GM18508 (cell line): ENCODE data around the gene DOK4.
"Not testable (repeated sequence)": the region's sequence is repeated elsewhere in the genome, so short reads cannot be mapped to it uniquely, and the experiment has no call there.

Experiments
- ATAC-seq: cut with Tn5 transposase; IDR thresholded peaks from one replicate; pipeline ENCODE4 v1.9.1; 2021; ENCODE audit warnings: moderate number of reproducible peaks; ENCODE audit not compliant: insufficient read depth, unreplicated experiment

Gene DOK4

DNA sequence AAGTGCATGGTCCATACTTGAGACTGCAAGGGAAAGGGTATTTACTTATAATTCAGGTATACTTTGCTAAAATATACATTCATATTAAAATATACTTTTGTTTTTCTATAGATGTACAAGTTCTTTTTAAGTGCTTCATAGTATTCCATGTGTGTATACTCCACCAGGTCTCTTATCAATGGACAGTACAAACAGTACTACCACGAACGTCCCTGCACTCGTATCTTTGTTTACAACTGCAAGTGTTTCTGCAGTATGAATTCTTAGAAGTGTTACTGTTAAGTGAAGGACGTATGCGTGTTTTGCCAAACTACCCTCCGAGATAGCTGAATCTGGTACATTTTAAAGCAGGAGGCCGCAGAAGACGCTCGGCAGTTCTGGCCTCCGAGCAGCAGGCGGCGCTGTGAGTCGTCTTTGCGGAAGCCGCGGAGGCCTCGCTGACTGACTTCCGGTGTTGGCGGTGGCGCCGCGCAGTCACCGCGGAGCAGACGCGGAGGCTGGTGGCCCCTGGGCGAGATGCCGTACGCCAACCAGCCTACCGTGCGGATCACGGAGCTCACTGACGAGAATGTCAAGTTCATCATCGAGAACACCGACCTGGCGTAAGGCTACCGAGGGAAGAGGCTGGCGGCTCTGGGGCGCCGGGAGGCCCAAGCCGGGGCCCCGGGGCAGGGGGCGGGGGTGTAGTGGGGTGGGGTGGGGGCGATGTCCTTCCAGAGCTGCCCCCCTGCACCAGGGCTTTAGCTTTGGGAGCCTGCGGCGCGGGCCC, 23.9 kb downstream of the DOK4 start, which contains the start of gene POLR2C:
POLR2C (plus strand) TSS at position 471 of the 769 bp plus-strand sequence; CDS start at position 517, 46 bp downstream.
- ATAC-seq: peak; percentile 50

DNA sequence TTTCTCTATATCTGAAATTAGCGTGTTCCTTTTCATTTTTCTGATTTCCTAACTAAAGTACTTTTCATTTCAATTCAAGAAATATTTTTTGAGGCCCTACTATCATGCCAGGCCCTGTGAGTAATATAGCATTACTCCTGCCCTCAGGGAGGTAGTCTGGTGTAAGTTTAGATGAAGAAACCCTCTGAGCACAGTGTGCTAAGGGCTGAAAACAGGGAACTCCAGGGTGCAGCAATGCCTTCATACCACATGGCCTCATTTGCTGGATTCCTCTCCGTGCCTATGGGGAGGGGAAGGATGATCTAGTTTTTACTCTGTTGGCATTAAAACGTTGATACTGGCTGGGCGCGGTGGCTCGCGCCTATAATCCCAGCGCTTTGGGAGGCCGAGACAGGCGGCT, 34.3 kb downstream of the DOK4 start:
- no peak for ATAC-seq

DNA sequence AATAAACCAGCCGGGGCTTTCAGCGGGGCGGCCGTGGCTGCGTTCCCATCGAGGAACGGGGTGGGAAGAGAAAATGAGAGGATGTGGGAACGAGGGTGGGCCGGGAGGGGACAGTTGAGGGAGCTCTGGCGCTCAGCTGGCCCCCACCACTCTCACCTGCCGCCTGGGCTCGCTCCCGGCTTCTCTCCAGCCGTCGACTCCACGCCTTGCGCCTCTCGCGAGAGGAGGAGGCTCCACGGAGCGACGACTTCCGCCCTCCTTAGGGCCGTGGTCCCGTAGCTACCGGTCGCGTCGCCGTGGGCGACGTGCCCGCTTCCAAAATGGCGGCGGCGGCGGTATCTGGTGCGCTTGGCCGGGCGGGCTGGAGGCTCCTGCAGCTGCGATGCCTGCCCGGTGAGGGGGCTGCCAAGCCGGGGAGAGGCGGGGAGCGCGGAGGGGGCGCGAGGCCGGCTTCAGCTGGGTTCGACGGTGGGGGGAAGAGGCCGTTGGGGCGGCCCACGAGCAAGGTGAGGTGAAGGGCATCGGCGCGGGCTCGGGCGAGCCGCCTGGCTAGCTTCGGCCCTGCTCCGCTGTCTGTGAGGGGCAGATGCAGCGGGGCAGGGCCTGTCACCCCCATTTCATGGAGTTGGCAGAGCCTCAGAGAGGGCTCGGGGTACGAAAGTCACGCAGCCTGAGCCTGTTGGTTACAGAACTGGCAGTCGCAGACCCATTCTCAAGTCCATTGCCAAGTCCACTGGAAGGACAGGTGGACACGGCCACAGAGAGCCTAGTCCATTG, 38.9 kb downstream of the DOK4 start, which contains the start of the genes CIAPIN1 and COQ9:
CIAPIN1 (minus strand) TSS at position 200 of the 777 bp plus-strand sequence. CDS start 6,457 bp downstream, outside the sequence.
COQ9 (plus strand) TSS at position 294 of the 777 bp plus-strand sequence; CDS start at position 321, 27 bp downstream.
- ATAC-seq: peak; percentile 60

DNA sequence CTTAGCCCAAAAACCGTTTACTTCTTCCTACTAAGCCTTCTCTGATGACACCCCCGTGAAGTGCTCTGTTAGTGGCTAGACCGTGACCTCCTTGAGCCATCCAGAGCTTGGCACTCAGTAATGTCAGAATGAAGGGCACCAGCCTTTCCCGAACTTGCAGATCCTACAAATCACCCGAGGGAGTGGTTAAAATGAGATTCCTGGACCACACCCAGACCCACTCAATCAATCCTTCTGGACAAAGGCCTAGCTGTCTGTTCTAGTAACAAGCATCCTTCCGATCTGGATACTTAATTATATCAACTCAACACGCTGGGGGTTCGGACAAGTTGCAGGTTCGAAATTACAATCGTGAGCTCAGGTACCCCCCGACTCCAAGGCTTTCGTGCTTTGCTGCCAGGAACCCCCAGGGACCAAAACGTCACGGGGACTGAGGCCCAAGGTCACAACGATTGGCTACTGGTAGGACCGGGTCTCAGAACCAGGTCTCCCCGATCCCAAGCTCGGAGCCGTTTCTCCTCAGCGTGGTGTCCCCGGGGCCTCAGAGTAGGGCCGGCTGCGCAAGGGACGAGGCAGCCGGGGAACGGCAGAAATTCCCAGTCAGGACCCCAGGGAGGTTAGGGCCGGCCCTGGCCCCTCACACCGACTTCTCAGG, 39.6 kb downstream of the DOK4 start:
- peak; percentile 18 for ATAC-seq

DNA sequence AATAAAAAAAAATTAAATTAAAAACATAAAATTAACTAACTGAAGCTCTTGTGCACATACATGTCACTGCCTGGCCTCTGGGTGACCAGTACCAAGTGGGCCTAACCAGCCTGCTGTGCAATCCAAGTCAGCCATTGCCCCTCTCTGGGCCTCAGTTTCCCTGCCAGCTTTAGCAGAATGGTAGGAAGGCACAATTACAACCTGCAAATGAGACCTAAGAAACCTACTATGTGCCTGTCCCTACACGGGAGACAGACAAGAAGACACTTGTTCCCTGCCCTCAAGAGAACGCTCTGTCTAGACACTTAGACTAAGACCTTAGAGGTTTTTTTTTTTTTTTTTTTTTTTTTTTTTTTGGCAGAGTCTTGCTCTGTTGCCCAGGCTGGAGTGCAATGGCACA, 40.8 kb downstream of the DOK4 start:
- ATAC-seq: no peak

DNA sequence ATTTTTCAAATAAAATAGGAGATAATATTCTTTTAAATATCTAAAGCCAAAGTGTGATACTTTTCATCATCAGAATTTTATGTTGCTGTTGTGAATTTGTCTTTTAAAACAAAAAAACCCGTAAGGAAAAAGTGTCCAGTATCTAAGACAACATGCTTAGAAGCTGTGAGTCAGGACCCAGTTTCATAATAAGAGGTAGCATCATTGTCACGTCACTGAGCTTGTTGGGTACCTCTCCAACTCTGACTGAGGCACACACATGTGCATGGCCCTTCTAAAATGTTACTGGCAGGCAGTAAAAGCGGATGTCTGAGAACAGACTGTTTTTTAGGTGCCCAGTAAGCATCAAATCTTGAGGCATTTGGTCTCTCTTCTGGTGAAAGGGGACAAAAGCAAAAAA, 41.6 kb downstream of the DOK4 start:
- no peak for ATAC-seq

DNA sequence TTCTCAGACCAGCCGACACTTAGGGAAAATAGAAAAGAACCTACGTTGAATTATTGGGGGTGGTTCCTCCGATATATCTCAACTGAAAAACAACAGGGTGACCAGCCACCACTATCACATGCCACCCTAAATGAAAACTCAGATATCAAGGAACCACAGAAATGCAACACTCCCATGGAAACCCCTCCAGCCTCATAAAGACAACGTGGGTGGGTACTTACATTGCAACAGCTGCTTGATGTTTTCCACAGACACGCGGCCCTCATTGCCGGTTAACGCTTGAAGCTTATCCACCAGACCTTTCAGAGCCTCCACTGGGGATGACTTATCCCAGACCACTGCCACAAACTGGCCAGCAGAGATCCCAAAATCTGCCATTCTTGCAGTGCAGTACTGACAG, 45.7 kb downstream of the DOK4 start:
- ATAC-seq: not testable (repeated sequence)

DNA sequence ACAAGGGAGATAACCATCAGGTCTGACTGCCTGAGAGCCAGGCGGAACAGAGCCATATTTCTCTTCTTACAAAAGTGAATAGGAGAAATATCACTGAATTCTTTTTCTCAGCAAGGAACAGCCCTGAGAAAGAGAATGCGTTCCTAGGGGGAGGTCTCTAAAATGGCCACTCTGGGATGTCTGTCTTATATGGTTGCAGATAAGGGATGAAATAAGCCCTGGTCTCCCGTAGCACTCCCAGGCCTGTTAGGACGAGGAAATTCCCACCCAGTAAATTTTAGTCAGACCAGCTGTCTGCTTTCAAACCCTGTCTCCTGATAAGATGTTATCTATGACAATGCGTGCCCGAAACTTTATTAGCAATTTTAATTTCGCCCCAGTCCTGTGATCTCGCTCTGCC, 46.3 kb downstream of the DOK4 start:
- ATAC-seq: not testable (repeated sequence)

DNA sequence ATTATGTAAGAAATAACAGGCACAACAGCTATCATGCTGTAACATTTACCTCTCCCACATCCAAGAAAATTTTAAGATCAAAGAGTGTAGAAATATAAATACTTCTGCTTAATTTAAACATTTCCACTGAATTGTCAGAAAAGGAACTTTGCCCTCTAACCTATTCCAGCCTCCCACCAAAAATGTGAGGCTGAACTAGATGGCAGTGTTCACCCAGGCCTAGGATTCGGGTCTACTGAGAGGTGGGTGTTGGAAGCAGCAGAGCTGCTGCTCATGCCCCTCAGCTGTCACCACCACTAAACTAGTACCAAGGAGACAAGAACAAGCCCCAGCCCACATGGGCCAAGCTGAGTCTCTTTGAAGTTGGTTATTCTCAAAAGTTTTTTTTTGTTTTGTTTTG, 50.5 kb downstream of the DOK4 start:
- ATAC-seq: no peak

DNA sequence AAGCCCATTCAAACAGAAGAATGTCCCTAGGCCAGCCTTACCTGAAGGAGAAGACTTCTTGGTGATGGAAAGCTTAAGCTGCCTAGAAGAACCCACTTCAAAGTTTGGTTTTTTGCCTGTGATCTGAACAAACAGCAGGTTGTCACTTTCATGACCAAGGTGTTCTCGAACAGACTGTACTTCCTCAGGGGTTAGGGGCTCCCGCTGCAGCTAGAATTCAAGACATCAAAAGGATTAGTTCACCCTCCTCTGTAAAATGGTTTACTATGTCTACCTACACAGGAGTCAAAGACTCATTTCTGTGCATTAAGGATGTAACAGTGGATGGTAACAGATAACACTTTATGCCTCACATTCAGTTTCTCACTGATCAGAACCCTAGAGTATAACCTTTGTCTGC, 52.3 kb downstream of the DOK4 start:
- ATAC-seq: no peak

DNA sequence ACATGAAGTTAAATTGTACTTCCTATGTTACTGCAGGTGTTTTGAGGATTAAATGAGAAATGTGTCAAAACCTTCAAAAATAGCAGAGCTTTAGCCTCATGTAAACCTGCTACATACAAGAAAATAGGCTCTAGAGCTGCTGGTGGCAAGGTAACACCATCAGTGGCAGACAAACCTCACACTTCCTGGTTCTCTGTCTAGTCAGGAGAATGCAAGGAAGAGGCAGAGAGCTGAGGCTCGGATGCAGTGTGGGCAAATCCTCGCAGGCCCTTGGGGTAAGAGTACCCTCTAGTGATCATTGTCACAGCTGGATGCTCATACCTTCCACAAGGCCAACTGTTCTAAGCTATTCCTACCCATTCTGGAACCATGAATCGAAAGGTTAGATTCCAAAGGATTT, 53.3 kb downstream of the DOK4 start:
- ATAC-seq: no peak

DNA sequence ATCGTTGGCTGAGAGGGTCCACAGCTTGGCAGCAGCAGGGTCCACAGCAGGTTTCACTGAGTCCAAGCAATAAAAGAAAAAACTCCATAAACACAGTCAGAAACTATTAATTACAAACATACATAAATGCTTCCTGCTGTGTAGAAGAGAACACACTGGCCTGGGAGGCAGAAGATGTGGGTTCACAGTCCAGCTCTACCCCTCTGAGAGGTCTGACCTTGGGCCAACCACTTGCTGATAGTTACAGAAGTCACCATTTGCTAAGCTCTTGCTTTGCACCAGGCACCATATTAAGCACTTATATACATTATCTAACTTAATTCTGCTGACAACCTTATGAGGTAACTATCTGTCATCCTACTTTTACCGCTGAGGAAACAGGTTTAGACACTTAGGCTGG, 53.8 kb downstream of the DOK4 start:
- no peak for ATAC-seq

DNA sequence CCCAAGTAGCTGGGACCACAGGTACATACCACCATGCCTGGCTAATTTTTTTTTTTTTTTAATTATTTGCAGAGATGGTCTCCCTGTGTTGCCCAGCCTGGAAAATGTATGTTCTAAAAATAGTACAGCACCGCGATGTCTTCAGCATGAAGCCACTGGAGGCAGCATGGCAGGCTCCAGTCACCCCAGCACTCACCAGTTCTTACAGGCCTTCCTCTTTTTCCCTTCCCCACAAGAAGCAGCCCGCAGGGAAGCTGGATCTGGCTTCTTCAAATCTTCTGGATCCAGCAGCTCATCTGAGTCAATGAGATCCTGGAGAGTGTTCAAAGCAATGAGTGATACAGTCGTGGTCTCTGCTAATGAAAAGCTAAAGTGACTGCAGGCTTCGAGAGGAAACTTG, 55.3 kb downstream of the DOK4 start:
- no peak for ATAC-seq

DNA sequence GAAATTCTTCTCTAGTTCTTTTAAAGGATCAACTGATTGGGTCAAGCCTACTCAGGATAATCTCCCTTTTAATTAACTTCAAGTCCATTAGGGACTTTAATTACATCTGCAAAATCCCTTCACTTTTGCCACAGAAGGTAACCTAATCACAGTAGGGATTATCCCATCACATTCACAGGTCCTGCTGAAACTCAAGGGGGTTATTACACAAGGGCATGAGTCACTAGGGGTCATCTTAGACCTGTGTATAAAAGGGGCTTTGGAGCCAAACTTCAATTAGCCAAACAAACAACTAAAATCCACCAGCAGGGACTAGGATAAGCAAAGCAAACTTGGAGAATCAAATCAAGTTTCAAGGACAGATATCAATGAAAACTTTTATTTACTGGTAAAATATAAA, 58.5 kb downstream of the DOK4 start:
- ATAC-seq: no peak

DNA sequence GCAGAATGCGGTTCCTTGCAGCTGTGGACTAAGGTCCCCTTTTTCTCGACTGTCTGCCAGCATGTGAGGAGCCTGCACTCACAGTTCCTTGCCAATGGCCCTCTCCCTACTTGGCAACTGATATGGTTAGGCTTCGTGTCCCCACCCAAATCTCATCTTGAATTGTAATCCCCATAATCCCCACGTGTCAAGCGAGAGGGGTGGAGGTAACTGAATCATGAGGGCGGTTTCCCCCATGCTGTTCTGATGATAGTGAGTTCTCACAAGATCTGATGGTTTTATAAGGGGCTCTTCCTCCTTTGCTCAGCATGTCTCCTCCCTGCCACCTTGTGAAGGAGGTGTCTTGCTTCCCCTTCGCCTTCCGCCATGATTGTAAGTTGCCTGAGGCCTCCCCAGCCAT, 59.0 kb downstream of the DOK4 start:
- ATAC-seq: no peak

DNA sequence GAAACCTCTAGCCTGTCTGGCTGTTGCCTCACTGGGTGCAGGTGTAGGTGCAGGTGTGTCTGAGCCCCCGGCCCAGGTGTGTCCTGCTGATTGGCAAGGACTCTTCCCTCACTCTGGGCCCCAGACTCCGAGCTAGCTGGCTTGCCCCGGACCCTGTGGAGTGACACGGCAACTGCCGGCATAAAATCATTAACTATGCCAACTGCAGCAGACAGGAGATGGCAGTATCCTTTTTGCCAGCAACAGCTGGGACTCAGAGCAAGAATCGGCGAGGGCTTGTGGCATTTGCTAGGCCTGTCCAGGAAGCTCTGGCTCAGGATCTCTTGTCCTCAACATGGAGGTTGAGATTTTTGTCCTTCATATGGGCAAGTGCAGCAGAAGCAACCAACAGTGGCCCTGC, 59.9 kb downstream of the DOK4 start:
- no peak for ATAC-seq

DNA sequence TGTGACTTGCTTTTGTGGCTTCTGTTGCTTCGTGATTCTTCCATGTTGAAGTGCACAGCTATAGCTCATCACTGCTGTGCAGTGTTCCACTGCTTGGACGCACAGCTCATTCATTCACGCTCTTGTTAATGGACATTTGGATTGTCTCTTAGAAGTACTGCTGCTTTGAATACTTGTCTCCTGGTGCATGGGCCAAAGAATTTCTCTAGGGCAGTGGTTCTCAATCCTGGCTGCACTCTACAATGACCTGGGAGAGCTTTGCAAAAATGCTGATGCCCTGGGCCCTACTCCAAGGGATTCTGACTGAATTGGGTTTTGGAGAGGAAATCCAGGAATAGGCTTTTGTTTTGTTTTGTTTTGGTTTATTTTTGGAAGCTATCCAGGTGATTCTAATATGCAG, 61.7 kb downstream of the DOK4 start:
- ATAC-seq: no peak

DNA sequence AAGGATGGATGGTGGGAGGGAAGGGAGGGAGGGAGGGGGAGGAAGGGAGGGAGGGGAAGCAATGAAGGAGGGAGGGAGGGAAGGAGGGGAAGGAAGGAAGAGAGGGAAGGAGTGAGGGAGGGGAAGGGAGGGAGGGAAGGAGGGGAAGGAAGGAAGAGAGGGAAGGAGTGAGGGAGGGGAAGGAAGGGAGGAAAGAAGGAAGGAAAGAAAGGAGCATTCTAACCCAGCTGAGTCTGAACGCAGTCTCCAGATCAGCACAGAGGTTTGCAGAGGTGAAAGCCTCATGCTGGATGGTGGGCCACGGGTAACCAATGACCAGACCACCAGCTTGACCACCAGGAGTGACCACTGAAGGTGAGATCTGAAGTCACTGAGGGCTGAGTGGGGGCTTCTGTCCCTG, 63.1 kb downstream of the DOK4 start:
- no peak for ATAC-seq

DNA sequence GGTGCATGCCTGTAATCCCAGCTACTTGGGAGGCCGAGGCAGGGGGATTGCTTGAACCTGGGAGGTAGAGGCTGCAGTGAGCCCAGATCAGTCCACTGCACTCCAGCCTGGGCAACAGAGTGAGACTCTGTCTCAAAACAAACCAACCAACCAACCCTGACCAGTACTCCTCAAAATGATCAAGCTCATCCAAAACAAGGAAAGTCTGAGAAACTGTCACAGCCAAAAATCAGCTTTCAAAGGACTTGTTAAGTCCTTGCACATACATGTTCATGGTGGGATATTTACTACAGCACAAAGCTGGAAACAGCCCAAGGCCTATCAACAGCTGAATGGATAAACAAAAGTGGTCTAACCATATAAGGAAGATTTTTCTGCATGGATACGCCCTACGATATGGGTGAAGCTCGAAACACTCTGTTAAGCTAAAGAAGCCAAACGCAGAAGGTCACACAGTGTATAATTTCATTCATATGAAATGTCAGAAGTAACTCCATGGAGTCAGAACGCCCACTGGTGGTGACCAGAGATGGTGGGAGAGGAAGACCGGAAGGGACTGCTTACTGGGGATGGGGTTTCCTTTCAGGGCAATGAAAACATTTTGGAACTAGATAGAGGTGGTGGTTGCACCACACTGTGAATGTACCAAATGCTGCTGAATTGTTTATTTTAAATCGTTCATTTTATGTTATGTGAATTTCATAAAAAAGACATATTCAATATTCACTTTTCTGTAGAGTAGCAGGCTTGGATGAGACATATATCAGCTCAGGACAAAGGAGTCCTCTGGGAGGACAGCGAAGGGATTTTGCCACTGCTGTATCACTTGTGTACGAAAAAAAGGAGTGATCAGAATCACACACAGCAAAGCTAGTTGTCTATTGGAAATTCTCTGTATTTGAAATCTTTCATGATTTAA, 64.0 kb downstream of the DOK4 start:
- no peak for ATAC-seq
